Measurements from ENCODE around the gene KLHL18.

KLHL18 gene

GRCh38 chr3:47378869-47379268 lies 96.1 kb downstream of the KLHL18 start:
- in situ Hi-C loops (cut with HindIII; ENCODE audit: low sequenced_read_pairs), result no loop called here

DNA sequence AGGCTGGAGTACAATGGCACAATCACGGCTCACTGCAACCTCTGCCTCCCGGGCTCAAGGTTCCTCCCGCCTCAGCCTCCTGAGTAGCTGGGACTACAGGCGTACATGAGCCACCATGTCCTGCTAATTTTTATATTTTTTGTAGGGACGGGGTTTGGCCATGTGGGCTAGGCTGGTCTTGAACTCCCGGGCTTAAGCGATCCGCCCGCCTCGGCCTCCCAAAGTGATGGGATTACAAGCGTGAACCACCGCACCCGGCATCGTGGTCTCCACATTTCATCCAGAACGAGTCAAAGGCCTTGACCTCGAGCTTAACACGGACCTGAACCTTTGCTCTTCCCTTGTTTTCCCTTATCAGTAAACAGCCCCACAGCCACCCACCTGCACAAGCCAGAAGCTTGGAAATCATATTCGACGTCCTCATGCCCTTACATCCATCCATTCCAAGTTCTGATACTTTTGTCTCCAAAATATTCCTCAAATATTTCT lies 96.7 kb downstream of the KLHL18 start:
- TF ChIP-seq, protein P1, sequence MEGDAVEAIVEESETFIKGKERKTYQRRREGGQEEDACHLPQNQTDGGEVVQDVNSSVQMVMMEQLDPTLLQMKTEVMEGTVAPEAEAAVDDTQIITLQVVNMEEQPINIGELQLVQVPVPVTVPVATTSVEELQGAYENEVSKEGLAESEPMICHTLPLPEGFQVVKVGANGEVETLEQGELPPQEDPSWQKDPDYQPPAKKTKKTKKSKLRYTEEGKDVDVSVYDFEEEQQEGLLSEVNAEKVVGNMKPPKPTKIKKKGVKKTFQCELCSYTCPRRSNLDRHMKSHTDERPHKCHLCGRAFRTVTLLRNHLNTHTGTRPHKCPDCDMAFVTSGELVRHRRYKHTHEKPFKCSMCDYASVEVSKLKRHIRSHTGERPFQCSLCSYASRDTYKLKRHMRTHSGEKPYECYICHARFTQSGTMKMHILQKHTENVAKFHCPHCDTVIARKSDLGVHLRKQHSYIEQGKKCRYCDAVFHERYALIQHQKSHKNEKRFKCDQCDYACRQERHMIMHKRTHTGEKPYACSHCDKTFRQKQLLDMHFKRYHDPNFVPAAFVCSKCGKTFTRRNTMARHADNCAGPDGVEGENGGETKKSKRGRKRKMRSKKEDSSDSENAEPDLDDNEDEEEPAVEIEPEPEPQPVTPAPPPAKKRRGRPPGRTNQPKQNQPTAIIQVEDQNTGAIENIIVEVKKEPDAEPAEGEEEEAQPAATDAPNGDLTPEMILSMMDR (IDR thresholded peaks at IDR 0.05; ENCODE audit: low read depth, low read length, missing control alignments), result no peak
- no peak for DNase-seq (ENCODE audit: low read depth)
- in situ Hi-C loops (cut with HindIII; ENCODE audit: low sequenced_read_pairs), result no loop called here
- H3K4me3 ChIP-seq (ENCODE audit: low read depth, low read length), result peak overlapping the region; percentile 70

More at GRCh38 chr3:47378869-47379268, 96.1 kb downstream of the KLHL18 start:
- no peak overlapping the region for H3K4me3 ChIP-seq (ENCODE audit: low read depth, low read length)
- TF ChIP-seq, protein P1 (IDR thresholded peaks at IDR 0.05; ENCODE audit: low read depth, low read length, missing control alignments), result no peak
- DNase-seq (ENCODE audit: low read depth), result no peak

- in situ Hi-C loops (cut with HindIII; ENCODE audit: low sequenced_read_pairs), result no loop called here
- no peak for DNase-seq (ENCODE audit: low read depth)
- TF ChIP-seq, protein P1 (IDR thresholded peaks at IDR 0.05; ENCODE audit: low read depth, low read length, missing control alignments), result no peak
- peak overlapping the region; percentile 70 for H3K4me3 ChIP-seq (ENCODE audit: low read depth, low read length)
Measured at GRCh38 chr3:47380026-47380600, 97.4 kb downstream of the KLHL18 start.

GRCh38 chr3:47380601-47381316 lies 98.0 kb downstream of the KLHL18 start, which contains the start of gene PTPN23:
Gene PTPN23, plus strand, starts transcription at chr3:47381021. Its CDS starts 76 bp downstream, at chr3:47381097.
- DNase-seq (ENCODE audit: low read depth), result peak; percentile 97
- in situ Hi-C loops (cut with HindIII; ENCODE audit: low sequenced_read_pairs), result no loop called here
- H3K4me3 ChIP-seq (ENCODE audit: low read depth, low read length), result peak within 1 kb of the TSS; percentile 70
- TF ChIP-seq, protein P1 (IDR thresholded peaks at IDR 0.05; ENCODE audit: low read depth, low read length, missing control alignments), result no peak

DNA sequence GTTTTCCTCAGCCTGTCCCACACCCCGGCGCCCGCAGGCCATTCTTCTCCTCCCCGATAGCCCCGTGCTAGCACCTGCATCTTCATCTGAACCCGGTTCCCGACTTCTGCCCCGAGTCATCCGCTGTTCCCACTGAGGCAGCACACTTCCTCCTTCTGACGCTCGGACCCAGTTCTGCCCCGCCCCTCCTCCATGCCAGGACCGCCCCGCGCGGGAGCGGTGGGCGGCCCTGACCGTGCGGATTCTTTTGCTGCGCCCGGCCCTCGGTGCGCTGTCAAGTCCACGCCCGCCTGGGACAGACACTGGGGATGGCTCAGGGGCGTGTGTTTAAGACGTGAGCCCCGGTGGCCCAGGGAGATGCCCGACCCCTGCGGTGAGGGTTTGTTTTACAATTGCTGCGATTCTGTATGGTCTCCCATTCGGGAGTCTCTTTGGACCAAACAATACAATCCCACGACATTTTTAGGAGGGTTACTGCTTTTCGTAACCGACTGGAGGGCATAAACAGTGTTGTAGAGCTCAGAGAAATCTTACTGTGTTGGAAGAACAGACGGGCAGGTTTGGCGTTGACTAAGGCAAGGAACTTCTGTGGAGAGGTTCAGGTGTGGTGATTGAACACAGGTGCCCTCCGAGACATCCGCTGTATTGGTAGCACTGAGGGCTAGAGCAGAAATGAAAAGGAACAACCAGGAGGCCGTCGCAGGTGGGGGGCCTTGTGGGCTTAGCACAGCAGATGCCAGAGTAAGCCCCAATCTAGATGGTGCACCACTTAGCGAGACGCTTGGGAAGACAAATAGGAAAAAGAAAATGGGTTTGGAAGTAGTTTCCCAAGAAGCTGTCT lies 98.8 kb downstream of the KLHL18 start:
- in situ Hi-C loops (cut with HindIII; ENCODE audit: low sequenced_read_pairs), result no loop called here
- TF ChIP-seq, protein P1 (IDR thresholded peaks at IDR 0.05; ENCODE audit: low read depth, low read length, missing control alignments), result no peak
- H3K4me3 ChIP-seq (ENCODE audit: low read depth, low read length), result peak overlapping the region; percentile 70
- peak; percentile 66 for DNase-seq (ENCODE audit: low read depth)

DNA sequence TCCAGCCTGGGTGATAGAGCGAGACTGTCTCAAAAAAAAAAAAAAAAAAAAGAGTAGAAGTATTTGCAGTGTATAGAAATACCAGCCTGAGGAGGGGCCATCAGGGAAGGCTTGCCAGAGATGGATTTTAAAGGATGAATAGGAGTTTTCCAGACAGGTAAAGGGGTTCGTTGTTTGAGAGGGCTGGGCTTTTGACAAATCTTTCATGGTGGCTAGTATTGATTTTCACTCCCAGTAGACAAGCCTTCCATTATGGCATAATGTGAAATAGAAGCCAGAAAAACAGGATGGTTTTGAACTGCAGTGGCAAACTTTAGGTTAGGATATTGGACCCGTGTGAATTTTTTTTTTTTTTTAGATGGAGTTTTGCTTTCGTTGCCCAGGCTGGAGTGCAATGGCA lies 101.7 kb downstream of the KLHL18 start:
- DNase-seq (ENCODE audit: low read depth), result no peak

More for the DNA sequence above, 101.7 kb downstream of the KLHL18 start:
- TF ChIP-seq, protein P1 (IDR thresholded peaks at IDR 0.05; ENCODE audit: low read depth, low read length, missing control alignments), result no peak
- in situ Hi-C loops (cut with HindIII; ENCODE audit: low sequenced_read_pairs), result no loop called here
- no peak overlapping the region for H3K4me3 ChIP-seq (ENCODE audit: low read depth, low read length)
